Measurements from ENCODE around the gene IQGAP2. TPM values are rescaled to one million over a fixed set of nuclear protein-coding genes. Genes with fewer than 3 reads are reported as not detected.

The IQGAP2 gene
- total RNA-seq, 3 donors from 2014 or later (not counting 1 experiment from before 2014, with no cell fraction given): 172 to 218 (median 207) TPM

- Histone ChIP-seq H3K27ac (ENCODE audit: low read length) (no peak overlapping the region), H3K4me1 (ENCODE audit: control insufficient read depth, insufficient read depth, low read length) (peaks cover 53% of the 10 kb centered on the region), H3K27me3 (ENCODE audit: control insufficient read depth, insufficient read depth, low read length) (no peaks in the 10 kb centered on the region), H3K9me3 (ENCODE audit: control insufficient read depth, insufficient read depth, low read length) (no peaks in the 10 kb centered on the region), H3K4me3 (ENCODE audit: low read length) (no peak overlapping the region), H3K36me3 (ENCODE audit: control insufficient read depth, insufficient read depth, low read length) (no peaks in the 10 kb centered on the region)
- intact Hi-C loops (cut with micrococcal nuclease): no loop called here
- WGBS (ENCODE audit: insufficient coverage): 85% methylated on average over 2 of the region's 2 CpGs
- Mint-ChIP-seq H3K4me1 (peaks cover 83 to 84% of the 10 kb centered on the region in 2 donors), H3K27me3 (ENCODE audit: low read depth in 2 of 2) (no peaks in the 10 kb centered on the region), H3K4me3 (no peak overlapping the region), H3K27ac (peak overlapping the region; percentile 96 to 99), H3K36me3 (no peaks in the 10 kb centered on the region), H3K9me3 (peaks cover 0 to 6% of the 10 kb centered on the region in 2 donors)
- ATAC-seq: no peak
- no peak for DNase-seq
- no peak for TF ChIP-seq CTCF (IDR thresholded peaks at IDR 0.05)
Observed at GRCh38 chr5:76475936-76476335, 72.9 kb downstream of the IQGAP2 start.

- H3K9me3 ChIP-seq (ENCODE audit: control insufficient read depth, insufficient read depth, low read length): no peaks in the 10 kb centered on the region
- peaks cover 53% of the 10 kb centered on the region for H3K4me1 ChIP-seq (ENCODE audit: control insufficient read depth, insufficient read depth, low read length)
- peaks cover 0 to 6% of the 10 kb centered on the region in 2 donors for H3K9me3 Mint-ChIP-seq
- no peak for TF ChIP-seq CTCF (IDR thresholded peaks at IDR 0.05)
- no peaks in the 10 kb centered on the region for H3K27me3 Mint-ChIP-seq (ENCODE audit: low read depth in 2 of 2)
- H3K4me3 ChIP-seq (ENCODE audit: low read length): no peak overlapping the region
- H3K27me3 ChIP-seq (ENCODE audit: control insufficient read depth, insufficient read depth, low read length): no peaks in the 10 kb centered on the region
- H3K27ac ChIP-seq (ENCODE audit: low read length): no peak overlapping the region
- DNase-seq (no peak), ATAC-seq (no peak)
- H3K36me3 ChIP-seq (ENCODE audit: control insufficient read depth, insufficient read depth, low read length): no peaks in the 10 kb centered on the region
- H3K4me3 Mint-ChIP-seq: no peak overlapping the region
- WGBS (ENCODE audit: insufficient coverage): 72% methylated on average over 1 of the region's 3 CpGs
- H3K36me3 Mint-ChIP-seq: no peaks in the 10 kb centered on the region
- peaks cover 79 to 81% of the 10 kb centered on the region in 2 donors for H3K4me1 Mint-ChIP-seq
- intact Hi-C loops (cut with micrococcal nuclease): no loop called here
- peak overlapping the region; percentile 96 to 99 for H3K27ac Mint-ChIP-seq
Observed at GRCh38 chr5:76476474-76477038, 73.5 kb downstream of the IQGAP2 start.

- TF ChIP-seq CTCF (IDR thresholded peaks at IDR 0.05): no peak
- intact Hi-C loops (cut with micrococcal nuclease): no loop called here
- no peaks in the 10 kb centered on the region for H3K27me3 ChIP-seq (ENCODE audit: control insufficient read depth, insufficient read depth, low read length)
- H3K9me3 Mint-ChIP-seq: peaks cover 0 to 6% of the 10 kb centered on the region in 2 donors
- no peaks in the 10 kb centered on the region for H3K27me3 Mint-ChIP-seq (ENCODE audit: low read depth in 2 of 2)
- H3K27ac Mint-ChIP-seq: peak overlapping the region; percentile 96 to 99
- H3K36me3 Mint-ChIP-seq: no peaks in the 10 kb centered on the region
- H3K4me3 Mint-ChIP-seq: no peak overlapping the region
- H3K4me1 Mint-ChIP-seq: peaks cover 79 to 81% of the 10 kb centered on the region in 2 donors
- no peaks in the 10 kb centered on the region for H3K9me3 ChIP-seq (ENCODE audit: control insufficient read depth, insufficient read depth, low read length)
- DNase-seq (no peak), ATAC-seq (no peak)
- 86% methylated on average over 1 of the region's 2 CpGs for WGBS (ENCODE audit: insufficient coverage)
- no peak overlapping the region for H3K4me3 ChIP-seq (ENCODE audit: low read length)
- H3K27ac ChIP-seq (ENCODE audit: low read length): no peak overlapping the region
- H3K4me1 ChIP-seq (ENCODE audit: control insufficient read depth, insufficient read depth, low read length): peaks cover 49% of the 10 kb centered on the region
- no peaks in the 10 kb centered on the region for H3K36me3 ChIP-seq (ENCODE audit: control insufficient read depth, insufficient read depth, low read length)
Observed at GRCh38 chr5:76477061-76477460, 74.0 kb downstream of the IQGAP2 start.

GRCh38 chr5:76477571-76477970 lies 74.5 kb downstream of the IQGAP2 start:
- Histone ChIP-seq H3K4me3 (ENCODE audit: low read length) (no peak overlapping the region), H3K4me1 (ENCODE audit: control insufficient read depth, insufficient read depth, low read length) (peaks cover 44% of the 10 kb centered on the region), H3K9me3 (ENCODE audit: control insufficient read depth, insufficient read depth, low read length) (no peaks in the 10 kb centered on the region), H3K27me3 (ENCODE audit: control insufficient read depth, insufficient read depth, low read length) (no peaks in the 10 kb centered on the region), H3K27ac (ENCODE audit: low read length) (no peak overlapping the region), H3K36me3 (ENCODE audit: control insufficient read depth, insufficient read depth, low read length) (peaks cover 3% of the 10 kb centered on the region)
- H3K4me1 Mint-ChIP-seq: peaks cover 79 to 81% of the 10 kb centered on the region in 2 donors
- ATAC-seq (no peak), DNase-seq (no peak)
- H3K27ac Mint-ChIP-seq: peak overlapping the region; percentile 96 to 99
- H3K36me3 Mint-ChIP-seq: no peaks in the 10 kb centered on the region
- no peaks in the 10 kb centered on the region for H3K27me3 Mint-ChIP-seq (ENCODE audit: low read depth in 2 of 2)
- intact Hi-C loops (cut with micrococcal nuclease): no loop called here
- H3K9me3 Mint-ChIP-seq: peaks cover 0 to 6% of the 10 kb centered on the region in 2 donors
- no peak overlapping the region for H3K4me3 Mint-ChIP-seq
- no peak for TF ChIP-seq CTCF (IDR thresholded peaks at IDR 0.05)
